NOMO-1 treated with DMSO at 0.1 percent for 48 hours (cell line): ENCODE data around the gene SEMA5B.

Experiments
- DNase-seq: peaks from one replicate; lab custom pipeline; 2025; ENCODE audit not compliant: unreplicated experiment; lab: John Stamatoyannopoulos, UW

The SEMA5B gene

GRCh38 chr3:122947738-122948137 is 79.8 kb downstream of the SEMA5B start:
- no peak for DNase-seq

DNA sequence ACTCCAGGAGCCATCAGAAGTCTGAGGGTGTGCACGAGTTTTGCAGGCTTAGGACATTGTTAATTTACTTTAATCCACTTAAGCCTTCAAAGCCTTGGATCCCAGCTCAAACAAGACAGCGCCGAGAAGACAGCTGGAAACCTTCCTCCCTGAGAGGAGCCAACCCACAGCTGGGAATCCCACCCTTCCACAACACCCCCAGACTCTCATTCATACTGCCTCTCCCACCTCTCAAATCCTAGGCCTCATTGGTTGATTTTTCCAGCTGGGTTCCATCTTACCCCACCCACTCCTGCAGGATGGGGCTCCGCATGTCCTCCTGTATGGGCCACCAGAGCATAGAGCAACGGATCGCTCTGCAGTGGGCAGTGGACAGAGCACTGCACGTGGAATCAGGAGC is 80.4 kb downstream of the SEMA5B start:
- no peak for DNase-seq

GRCh38 chr3:122946185-122946584 is 81.4 kb downstream of the SEMA5B start:
- no peak for DNase-seq

- no peak for DNase-seq
These were observed 82.3 kb downstream of the SEMA5B start for GRCh38 chr3:122945230-122945629.

DNA sequence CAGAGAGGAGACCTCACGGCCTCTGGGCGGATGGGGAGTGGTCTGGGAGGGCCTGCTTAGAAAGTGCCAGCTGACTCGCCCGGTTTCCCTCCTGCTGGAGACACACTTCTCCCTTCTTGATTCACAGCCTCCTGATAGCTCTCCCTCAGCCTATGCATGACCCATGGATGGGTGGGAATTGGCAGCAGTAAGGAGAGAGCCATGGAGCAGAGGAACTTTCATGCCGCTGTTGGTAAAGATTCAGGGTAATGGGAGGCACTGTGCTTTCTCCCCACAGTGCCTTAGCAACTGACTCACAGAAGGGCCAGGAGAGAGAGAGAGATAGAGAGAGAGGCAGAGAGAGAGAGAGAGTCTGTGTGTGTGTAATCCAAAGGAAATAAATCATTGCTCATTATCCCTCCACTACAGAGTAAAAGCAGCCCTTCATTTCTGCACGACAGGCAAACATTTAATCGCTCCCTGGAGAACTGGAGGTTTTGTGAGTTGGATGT is 82.8 kb downstream of the SEMA5B start:
- DNase-seq = no peak

DNA sequence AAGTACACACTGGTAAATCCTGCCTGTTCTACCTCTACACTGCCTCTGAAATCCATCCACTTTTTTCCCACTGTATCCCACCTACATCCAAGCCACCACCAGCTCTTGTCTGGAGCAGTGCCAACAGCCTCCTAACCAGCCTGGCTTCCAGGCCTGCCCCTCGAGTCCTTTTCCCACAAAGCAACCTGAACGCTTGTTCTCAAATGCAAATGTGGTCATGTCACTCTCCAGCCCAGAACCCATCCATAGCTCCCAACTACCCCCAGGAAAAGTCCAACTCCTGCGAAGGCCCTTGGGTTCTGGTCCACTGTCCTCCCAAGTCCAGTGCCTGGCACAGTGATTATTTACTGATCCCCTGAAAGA is 83.8 kb downstream of the SEMA5B start:
- DNase-seq = no peak

GRCh38 chr3:122942937-122943827 is 84.4 kb downstream of the SEMA5B start:
- DNase-seq = no peak

DNA sequence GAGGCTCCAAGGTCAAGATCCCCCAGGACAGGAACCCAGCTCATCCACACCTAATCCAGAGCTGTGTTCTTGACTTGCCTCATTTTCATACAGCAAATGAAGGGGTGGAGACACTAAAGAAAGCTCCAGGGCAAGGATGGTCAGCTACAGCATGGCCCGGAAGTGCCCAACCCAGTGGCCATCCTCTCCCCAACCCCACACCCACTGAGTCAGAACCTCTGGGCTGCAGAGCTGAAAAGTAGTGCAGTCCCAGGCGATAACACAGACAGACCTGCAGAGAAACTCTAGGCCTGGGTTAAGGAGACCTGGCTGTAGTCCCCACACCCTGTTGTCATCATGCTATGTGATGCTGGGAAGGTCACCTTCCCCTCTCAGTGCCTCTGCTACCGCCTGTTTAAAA is 85.3 kb downstream of the SEMA5B start:
- no peak for DNase-seq

GRCh38 chr3:122941228-122942206 is 86.0 kb downstream of the SEMA5B start:
- no peak for DNase-seq

DNA sequence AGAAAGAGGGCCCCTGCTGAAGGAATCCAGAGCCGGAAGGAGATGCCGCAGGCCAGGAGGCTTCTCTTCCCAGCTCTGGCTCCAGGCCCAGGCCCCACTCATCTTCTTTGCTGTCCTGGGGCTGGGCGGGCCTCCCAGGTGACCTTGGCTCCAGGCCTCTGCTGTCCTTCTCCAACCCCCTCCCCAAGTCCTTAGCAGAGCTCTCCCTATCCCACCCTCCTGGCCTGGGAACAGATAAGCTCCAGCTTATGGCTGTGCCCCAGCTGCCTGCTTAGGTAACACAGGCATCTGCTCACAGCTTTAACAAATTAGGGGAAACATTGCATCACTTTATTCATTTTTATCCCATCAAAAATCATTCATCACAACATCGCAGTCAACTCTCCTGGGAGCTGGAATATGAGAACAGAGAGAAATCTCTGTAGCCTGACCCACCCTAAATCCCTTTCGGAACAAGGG is 86.9 kb downstream of the SEMA5B start:
- DNase-seq = no peak

GRCh38 chr3:122938783-122939425 is 88.7 kb downstream of the SEMA5B start:
- peak; percentile 80 for DNase-seq

GRCh38 chr3:122937745-122938144 is 89.8 kb downstream of the SEMA5B start:
- no peak for DNase-seq

GRCh38 chr3:122936986-122937385 is 90.6 kb downstream of the SEMA5B start:
- DNase-seq = no peak

- DNase-seq = no peak
These were observed 91.2 kb downstream of the SEMA5B start for GRCh38 chr3:122936335-122936734.

DNA sequence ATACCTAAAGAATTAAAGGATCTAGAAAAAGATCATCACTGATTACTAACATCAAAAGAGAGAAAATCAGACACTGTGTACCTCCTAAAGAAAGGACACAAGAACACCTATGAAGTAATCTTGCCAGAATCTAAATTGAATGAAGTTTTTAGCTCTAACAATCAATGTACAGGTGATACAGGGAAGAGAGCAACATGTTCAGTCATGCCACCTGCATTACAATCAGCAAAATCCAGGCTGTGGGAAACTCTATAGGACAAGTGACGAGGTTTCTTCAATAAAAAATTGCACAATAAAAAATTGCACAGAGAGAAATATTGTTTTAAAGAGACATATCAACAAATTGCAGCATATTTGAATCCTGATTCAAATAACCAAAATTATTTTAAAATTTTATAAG is 93.3 kb downstream of the SEMA5B start:
- no peak for DNase-seq

- DNase-seq = no peak
These were observed 95.2 kb downstream of the SEMA5B start for GRCh38 chr3:122932251-122932967.

- no peak for DNase-seq
These were observed 95.9 kb downstream of the SEMA5B start for GRCh38 chr3:122931636-122932035.

DNA sequence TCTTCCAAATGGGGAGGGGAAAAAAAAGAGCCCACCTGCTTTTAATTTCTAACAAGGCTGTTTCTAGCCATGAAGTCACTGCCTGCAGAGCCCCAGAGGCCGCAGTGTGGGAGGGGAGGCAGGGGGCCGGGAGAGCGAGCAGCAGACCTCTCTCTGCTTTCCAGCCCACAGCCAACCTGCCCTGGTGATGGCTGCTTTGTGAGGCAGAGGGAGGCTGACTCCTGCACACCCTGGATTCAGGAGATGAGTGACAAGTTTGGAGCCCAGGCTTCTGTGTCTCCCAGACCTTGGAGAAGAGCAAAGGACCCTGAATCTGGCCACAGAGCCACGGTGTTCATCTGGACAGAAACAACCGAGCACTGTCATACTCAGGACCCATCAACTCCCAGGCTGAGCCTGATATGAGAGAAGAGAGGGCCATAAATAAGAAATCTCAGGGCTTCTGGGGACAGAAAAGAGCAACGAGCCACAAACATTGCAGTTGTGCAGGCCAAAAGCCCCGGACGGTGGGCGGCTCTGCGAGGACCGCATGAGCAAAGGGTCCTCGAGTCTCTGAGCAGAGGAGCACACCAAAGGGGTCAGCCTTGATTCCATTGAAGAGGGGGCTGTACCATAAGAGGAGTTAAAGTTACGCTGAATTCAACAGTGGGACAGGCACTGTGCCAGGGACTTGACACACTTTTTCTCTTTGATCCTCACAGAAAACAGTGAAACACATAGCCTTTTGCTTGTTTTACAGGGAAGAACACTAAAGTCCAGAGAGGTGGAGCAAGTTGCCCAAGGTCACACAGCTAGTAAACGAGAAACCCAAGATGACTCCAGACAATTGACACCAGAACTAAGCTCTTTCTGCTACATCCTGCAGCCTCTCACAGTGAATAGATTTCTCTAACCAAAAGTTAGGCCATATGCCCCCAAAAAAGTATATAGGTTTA is 97.2 kb downstream of the SEMA5B start:
- no peak for DNase-seq
